Measurements from ENCODE around the gene PRM1. TPM values are rescaled to one million over a fixed set of nuclear protein-coding genes. Genes with fewer than 3 reads are reported as not detected.

Gene PRM1
- total RNA-seq, 2 experiments from 2014 or later, result not detected

GRCh38 chr16:11239644-11240632 is 41.2 kb downstream of the PRM1 start:
- ChIA-PET CTCF (ENCODE audit: unreplicated experiment) (no interaction called here), POLR2A (no interaction called here)
- H3K4me3 ChIP-seq (ENCODE audit: low read depth, low read length, poor library complexity, severe bottlenecking), result no peak overlapping the region
- no peak for TF ChIP-seq EZH2phosphoT487 (IDR thresholded peaks at IDR 0.05; ENCODE audit: borderline replicate concordance, low read depth, low read length)
- no peak for TF ChIP-seq CTCF (conservative IDR thresholded peaks at IDR 0.05; ENCODE audit: low read length)
- H2AFZ ChIP-seq (ENCODE audit: low read length), result no peak overlapping the region
- no peaks in the 10 kb centered on the region for H3K9me3 ChIP-seq (ENCODE audit: low read length)
- no TSS peak for BruUV-seq (replicated peaks)
- no peaks in the 10 kb centered on the region for H3K9me2 ChIP-seq (ENCODE audit: insufficient read depth, low read length)
- no peaks in the 10 kb centered on the region for H3K36me3 ChIP-seq (ENCODE audit: insufficient read depth, low read length)
- peaks cover 8% of the 10 kb centered on the region for H3K4me1 ChIP-seq (ENCODE audit: insufficient read depth, low read length, poor library complexity, severe bottlenecking)
- no peaks in the 10 kb centered on the region for H3K79me2 ChIP-seq (ENCODE audit: insufficient read depth, low read depth, low read length)
- intact Hi-C loops (cut with micrococcal nuclease; ENCODE audit: unreplicated experiment), result no loop called here
- H4K20me1 ChIP-seq (ENCODE audit: insufficient read depth, low read length), result no peaks in the 10 kb centered on the region
- H3K4me2 ChIP-seq (ENCODE audit: low read length), result no peak overlapping the region
- H3K27ac ChIP-seq (ENCODE audit: low read depth, low read length, poor library complexity, severe bottlenecking), result no peak overlapping the region
- DNase-seq (ENCODE audit: low spot score), result no peak

- H3K9me3 ChIP-seq (ENCODE audit: low read length), result no peaks in the 10 kb centered on the region
- DNase-seq (ENCODE audit: low spot score), result no peak
- H3K9me2 ChIP-seq (ENCODE audit: insufficient read depth, low read length), result no peaks in the 10 kb centered on the region
- ChIA-PET CTCF (ENCODE audit: unreplicated experiment) (no interaction called here), POLR2A (interaction anchor here (1.1 kb wide), 1 partner anchor 18 kb away, joined by 4 read pairs; the partner anchor contains the start of gene SOCS1)
- peaks cover 16% of the 10 kb centered on the region for H3K4me1 ChIP-seq (ENCODE audit: insufficient read depth, low read length, poor library complexity, severe bottlenecking)
- no peaks in the 10 kb centered on the region for H3K79me2 ChIP-seq (ENCODE audit: insufficient read depth, low read depth, low read length)
- no peak overlapping the region for H3K27ac ChIP-seq (ENCODE audit: low read depth, low read length, poor library complexity, severe bottlenecking)
- H2AFZ ChIP-seq (ENCODE audit: low read length), result no peak overlapping the region
- no peaks in the 10 kb centered on the region for H3K36me3 ChIP-seq (ENCODE audit: insufficient read depth, low read length)
- no peak overlapping the region for H3K4me2 ChIP-seq (ENCODE audit: low read length)
- no peak overlapping the region for H3K4me3 ChIP-seq (ENCODE audit: low read depth, low read length, poor library complexity, severe bottlenecking)
- TF ChIP-seq CTCF (conservative IDR thresholded peaks at IDR 0.05; ENCODE audit: low read length) (no peak), EZH2phosphoT487 (IDR thresholded peaks at IDR 0.05; ENCODE audit: borderline replicate concordance, low read depth, low read length) (no peak)
- no peaks in the 10 kb centered on the region for H4K20me1 ChIP-seq (ENCODE audit: insufficient read depth, low read length)
- intact Hi-C loops (cut with micrococcal nuclease; ENCODE audit: unreplicated experiment), result no loop called here
- no TSS peak for BruUV-seq (replicated peaks)
Measured at GRCh38 chr16:11238272-11239202, 42.6 kb downstream of the PRM1 start.

All from OCI-LY7 (cell line).